ENCODE data around the gene OR8A1.

DNA sequence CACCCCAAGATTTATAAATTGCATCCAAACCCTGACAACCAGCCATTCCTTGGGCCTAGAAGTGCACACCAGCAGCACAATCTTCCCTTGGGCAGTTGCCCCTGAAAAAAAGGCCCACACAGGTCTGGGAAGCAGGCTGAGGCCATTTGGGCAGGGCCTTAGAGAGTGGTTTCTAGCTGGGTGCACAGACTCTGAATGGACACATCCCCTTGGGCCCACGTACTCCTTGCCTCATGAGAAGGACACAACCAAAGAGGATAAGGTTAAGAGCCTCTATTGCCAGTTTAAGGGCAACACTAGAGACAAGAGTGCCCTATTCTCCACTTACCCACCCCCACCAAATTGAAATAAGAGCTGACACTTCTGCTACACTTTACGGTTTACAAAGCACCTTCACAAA is 40.5 kb downstream of the OR8A1 start:
- TF ChIP-seq, protein P1, sequence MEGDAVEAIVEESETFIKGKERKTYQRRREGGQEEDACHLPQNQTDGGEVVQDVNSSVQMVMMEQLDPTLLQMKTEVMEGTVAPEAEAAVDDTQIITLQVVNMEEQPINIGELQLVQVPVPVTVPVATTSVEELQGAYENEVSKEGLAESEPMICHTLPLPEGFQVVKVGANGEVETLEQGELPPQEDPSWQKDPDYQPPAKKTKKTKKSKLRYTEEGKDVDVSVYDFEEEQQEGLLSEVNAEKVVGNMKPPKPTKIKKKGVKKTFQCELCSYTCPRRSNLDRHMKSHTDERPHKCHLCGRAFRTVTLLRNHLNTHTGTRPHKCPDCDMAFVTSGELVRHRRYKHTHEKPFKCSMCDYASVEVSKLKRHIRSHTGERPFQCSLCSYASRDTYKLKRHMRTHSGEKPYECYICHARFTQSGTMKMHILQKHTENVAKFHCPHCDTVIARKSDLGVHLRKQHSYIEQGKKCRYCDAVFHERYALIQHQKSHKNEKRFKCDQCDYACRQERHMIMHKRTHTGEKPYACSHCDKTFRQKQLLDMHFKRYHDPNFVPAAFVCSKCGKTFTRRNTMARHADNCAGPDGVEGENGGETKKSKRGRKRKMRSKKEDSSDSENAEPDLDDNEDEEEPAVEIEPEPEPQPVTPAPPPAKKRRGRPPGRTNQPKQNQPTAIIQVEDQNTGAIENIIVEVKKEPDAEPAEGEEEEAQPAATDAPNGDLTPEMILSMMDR (IDR thresholded peaks at IDR 0.05), result no peak
- TF ChIP-seq POLR2A (IDR thresholded peaks at IDR 0.05; ENCODE audit: low read depth), result no peak

Data from esophagus muscularis mucosa (tissue), 3 donors.